ENCODE measurements around the gene GATD1.

The GATD1 gene

GRCh38 chr11:778976-779954 is 2.0 kb upstream of the GATD1 start:
- no peak for DNase-seq

- peak; percentile 42 for DNase-seq
Observed at GRCh38 chr11:776561-777287, 563 bp downstream of the GATD1 start.

- DNase-seq: no peak
Observed at GRCh38 chr11:776263-776560, 1.1 kb downstream of the GATD1 start.

GRCh38 chr11:774873-775592 is 2.3 kb downstream of the GATD1 start:
- DNase-seq: no peak

GRCh38 chr11:773830-774229 is 3.5 kb downstream of the GATD1 start:
- DNase-seq: no peak

GRCh38 chr11:773425-773824 is 3.9 kb downstream of the GATD1 start:
- DNase-seq: no peak

GRCh38 chr11:772429-773390 is 4.6 kb downstream of the GATD1 start:
- no peak for DNase-seq

GRCh38 chr11:771617-772204 is 5.6 kb downstream of the GATD1 start:
- no peak for DNase-seq

- DNase-seq: no peak
Observed at GRCh38 chr11:770642-771616, 6.4 kb downstream of the GATD1 start.

GRCh38 chr11:769887-770641 is 7.2 kb downstream of the GATD1 start:
- no peak for DNase-seq

- DNase-seq: no peak
Observed at GRCh38 chr11:767238-767637, 10.0 kb downstream of the GATD1 start.

GRCh38 chr11:766936-767210 is 10.4 kb downstream of the GATD1 start:
- no peak for DNase-seq

GRCh38 chr11:766106-766935 is 11.0 kb downstream of the GATD1 start:
- DNase-seq: no peak

- DNase-seq: no peak
Observed at GRCh38 chr11:765802-766091, 11.5 kb downstream of the GATD1 start.

GRCh38 chr11:765025-765801 is 12.1 kb downstream of the GATD1 start:
- DNase-seq: peak; percentile 50

- no peak for DNase-seq
Observed at GRCh38 chr11:764322-765024, 12.8 kb downstream of the GATD1 start.

GRCh38 chr11:763549-764321 is 13.6 kb downstream of the GATD1 start:
- no peak for DNase-seq

Data from fibroblast of skin of back (primary cell).